ENCODE results near the gene CTSL.

The CTSL gene

GRCh38 chr9:87725900-87726709 is at the start of gene CTSL:
TSS of gene CTSL (plus strand) at chr9:87726119. CDS start at chr9:87727604, 1,485 bp downstream.
- DNase-seq (ENCODE audit: low read depth), result peak; percentile 90
- TF ChIP-seq, protein P1, sequence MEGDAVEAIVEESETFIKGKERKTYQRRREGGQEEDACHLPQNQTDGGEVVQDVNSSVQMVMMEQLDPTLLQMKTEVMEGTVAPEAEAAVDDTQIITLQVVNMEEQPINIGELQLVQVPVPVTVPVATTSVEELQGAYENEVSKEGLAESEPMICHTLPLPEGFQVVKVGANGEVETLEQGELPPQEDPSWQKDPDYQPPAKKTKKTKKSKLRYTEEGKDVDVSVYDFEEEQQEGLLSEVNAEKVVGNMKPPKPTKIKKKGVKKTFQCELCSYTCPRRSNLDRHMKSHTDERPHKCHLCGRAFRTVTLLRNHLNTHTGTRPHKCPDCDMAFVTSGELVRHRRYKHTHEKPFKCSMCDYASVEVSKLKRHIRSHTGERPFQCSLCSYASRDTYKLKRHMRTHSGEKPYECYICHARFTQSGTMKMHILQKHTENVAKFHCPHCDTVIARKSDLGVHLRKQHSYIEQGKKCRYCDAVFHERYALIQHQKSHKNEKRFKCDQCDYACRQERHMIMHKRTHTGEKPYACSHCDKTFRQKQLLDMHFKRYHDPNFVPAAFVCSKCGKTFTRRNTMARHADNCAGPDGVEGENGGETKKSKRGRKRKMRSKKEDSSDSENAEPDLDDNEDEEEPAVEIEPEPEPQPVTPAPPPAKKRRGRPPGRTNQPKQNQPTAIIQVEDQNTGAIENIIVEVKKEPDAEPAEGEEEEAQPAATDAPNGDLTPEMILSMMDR (conservative IDR thresholded peaks at IDR 0.05; ENCODE audit: low read depth, low read length), result peak; percentile 28
- H3K4me3 ChIP-seq (ENCODE audit: low read depth, low read length), result peak within 1 kb of the TSS; percentile 94

DNA sequence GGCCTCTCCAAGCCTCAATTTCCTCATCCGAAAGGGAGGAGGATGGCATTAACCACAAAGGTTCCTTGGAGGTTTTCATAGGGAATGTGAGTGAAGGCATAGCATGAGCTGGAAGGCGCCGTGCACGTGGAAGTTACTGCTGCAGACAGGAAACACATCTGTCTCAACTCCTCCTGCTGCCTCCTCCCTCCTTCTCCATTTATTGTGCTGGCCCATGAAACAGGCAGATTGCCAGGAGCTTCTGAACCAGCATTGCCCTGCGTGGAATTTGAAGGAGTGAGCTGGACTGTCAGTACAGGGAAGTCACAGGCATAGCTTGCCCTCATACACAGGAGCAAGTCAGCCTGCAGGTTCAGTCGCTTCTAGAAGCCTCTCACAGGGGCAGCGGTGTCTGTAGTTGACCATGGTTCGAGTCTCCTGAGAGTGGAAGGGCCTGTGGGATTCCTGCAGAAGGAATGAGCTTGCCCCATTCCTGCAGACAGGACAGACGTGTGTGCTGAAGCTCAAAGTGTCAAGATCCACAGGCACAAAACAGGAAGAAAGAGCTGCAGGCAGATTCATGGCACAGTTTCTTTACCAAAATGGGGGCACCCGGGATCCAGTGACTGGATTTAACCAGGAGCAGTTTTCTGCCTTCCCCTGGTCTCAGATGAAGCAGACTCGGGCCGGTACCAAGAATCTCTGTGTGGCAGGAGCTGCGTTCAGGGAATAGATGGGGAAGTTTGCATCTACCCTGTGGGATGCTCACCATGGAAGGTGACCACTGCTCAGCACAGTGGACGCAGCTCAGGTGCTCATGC is 48.7 kb upstream of the CTSL start:
- H3K4me3 ChIP-seq (ENCODE audit: low read depth, low read length), result no peak overlapping the region
- TF ChIP-seq, protein P1 (conservative IDR thresholded peaks at IDR 0.05; ENCODE audit: low read depth, low read length), result no peak
- peak; percentile 39 for DNase-seq (ENCODE audit: low read depth)

DNA sequence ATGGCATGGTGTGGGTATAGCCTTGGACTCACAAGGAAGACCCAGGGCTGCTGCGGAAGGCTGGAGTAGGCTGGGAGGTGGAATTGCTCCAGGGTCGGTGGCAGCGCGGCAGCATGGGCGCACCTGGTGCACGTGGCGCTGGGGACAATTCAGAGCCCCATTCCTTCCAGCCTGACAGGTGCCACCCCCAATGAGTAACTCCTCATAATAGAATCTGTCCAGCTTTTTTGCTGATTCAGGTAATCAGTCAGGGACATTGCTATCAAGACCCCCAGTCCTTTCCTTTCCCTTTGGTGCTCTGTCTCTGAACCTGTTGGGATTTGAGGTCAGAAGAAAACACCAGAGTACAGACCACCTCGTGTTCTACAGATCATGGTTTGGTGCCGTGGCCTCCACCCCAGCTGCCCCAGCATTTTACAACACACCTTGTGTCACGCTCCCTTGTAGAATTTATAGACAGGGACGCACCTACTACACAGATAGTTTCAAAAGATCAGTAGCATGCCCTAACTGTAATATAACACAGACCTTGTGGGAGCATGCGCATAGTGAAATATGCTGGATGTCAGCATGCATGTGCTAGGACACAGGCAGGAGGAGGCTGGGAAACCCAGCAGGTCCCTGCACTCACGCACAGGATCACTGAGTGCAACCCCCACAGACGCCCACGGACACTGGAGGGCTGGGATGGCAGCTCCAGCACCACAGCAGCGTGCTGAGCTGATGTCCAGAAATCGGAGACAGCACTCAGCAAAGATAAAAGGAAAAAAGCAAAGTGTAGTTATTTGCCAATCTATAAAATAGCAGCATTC is 47.9 kb upstream of the CTSL start:
- no peak for DNase-seq (ENCODE audit: low read depth)
- no peak overlapping the region for H3K4me3 ChIP-seq (ENCODE audit: low read depth, low read length)
- TF ChIP-seq, protein P1 (conservative IDR thresholded peaks at IDR 0.05; ENCODE audit: low read depth, low read length), result no peak

GRCh38 chr9:87678650-87679355 is 47.1 kb upstream of the CTSL start:
- TF ChIP-seq, protein P1 (conservative IDR thresholded peaks at IDR 0.05; ENCODE audit: low read depth, low read length), result peak; percentile 90
- no peak overlapping the region for H3K4me3 ChIP-seq (ENCODE audit: low read depth, low read length)
- peak; percentile 89 for DNase-seq (ENCODE audit: low read depth)

- TF ChIP-seq, protein P1 (conservative IDR thresholded peaks at IDR 0.05; ENCODE audit: low read depth, low read length), result no peak
- H3K4me3 ChIP-seq (ENCODE audit: low read depth, low read length), result no peak overlapping the region
- no peak for DNase-seq (ENCODE audit: low read depth)
Observed at GRCh38 chr9:87681271-87682061, 44.5 kb upstream of the CTSL start.

All from choroid plexus epithelial cell (primary cell).